WTC11 (cell line): Measurements from ENCODE around the gene ONECUT2. TPM values are rescaled to one million over a fixed set of nuclear protein-coding genes. Genes with fewer than 3 reads are reported as not detected.

ENCODE experiments used
- ATAC-seq: fragments of 200-7000 bp; cut with Tn5 transposase; 2 replicates; pipeline ENCODE4 v1.10.0; 2021; ENCODE audit warnings: mild to moderate bottlenecking, moderate library complexity
- CTCF ChIA-PET: fragments of 300-600 bp; sonication (Branson Sonifier 250); formaldehyde crosslinking; loops from one replicate; lab custom pipeline; 2021; ENCODE audit warnings: antibody characterized with exemption; lab: Charles Lee
- POLR2A ChIA-PET: fragments of 350-600 bp; sonication (Branson Sonifier 250); formaldehyde crosslinking; loops from one replicate; lab custom pipeline; 2021; ENCODE audit warnings: antibody characterized with exemption; lab: Charles Lee
- DNase-seq: peaks from one replicate; pipeline ENCODE4 v3.0.0; 2021; ENCODE audit warnings: low spot score
- H3K27ac Mint-ChIP-seq: 2 replicates; pipeline ENCODE4 v1.8.0; 2021; ENCODE audit warnings: mixed read lengths
- H3K27me3 Mint-ChIP-seq: 2 replicates; pipeline ENCODE4 v1.8.0; 2021; ENCODE audit warnings: low read depth, mild to moderate bottlenecking, moderate library complexity, mixed read lengths
- H3K36me3 Mint-ChIP-seq: 2 replicates; pipeline ENCODE4 v1.8.0; 2021; ENCODE audit warnings: mixed read lengths
- H3K4me1 Mint-ChIP-seq: 2 replicates; pipeline ENCODE4 v1.8.0; 2022; ENCODE audit warnings: mixed read lengths
- H3K4me3 Mint-ChIP-seq: 2 replicates; pipeline ENCODE4 v1.8.0; 2021; ENCODE audit warnings: mild to moderate bottlenecking, moderate library complexity, mixed read lengths
- H3K9me3 Mint-ChIP-seq: 2 replicates; pipeline ENCODE4 v1.8.0; 2021; ENCODE audit warnings: mixed read lengths
- AFF4 ChIP-seq: sonication (generic); formaldehyde crosslinking; IDR thresholded peaks from 2 replicates; pipeline ENCODE4 v1.8.1; 2023; ENCODE audit warnings: mild to moderate bottlenecking, missing genetic modification reagents, borderline replicate concordance
- AR ChIP-seq: fragments of 250-450 bp; sonication (Bioruptor Pico); IDR thresholded peaks from 2 replicates; pipeline ENCODE4 v1.9.0; 2021; ENCODE audit warnings: mild to moderate bottlenecking
- ATF2 ChIP-seq: sonication (generic); formaldehyde crosslinking; IDR thresholded peaks from 2 replicates; pipeline ENCODE4 v1.8.1; 2022; ENCODE audit warnings: low read depth, missing genetic modification reagents, borderline replicate concordance
- CREM ChIP-seq: sonication (generic); formaldehyde crosslinking; IDR thresholded peaks from 2 replicates; pipeline ENCODE4 v1.8.1; 2022; ENCODE audit warnings: mild to moderate bottlenecking, missing genetic modification reagents, moderate library complexity
- CTCF ChIP-seq: fragments of 200-600 bp; IDR thresholded peaks from 2 replicates; pipeline ENCODE4 v1.8.0; 2022; ENCODE audit warnings: antibody characterized with exemption
- EMX1 ChIP-seq: fragments of 250-450 bp; sonication (Bioruptor Pico); IDR thresholded peaks from 2 replicates; pipeline ENCODE4 v1.8.0; 2021; ENCODE audit warnings: mild to moderate bottlenecking
- FOXK1 ChIP-seq: sonication (generic); formaldehyde crosslinking; IDR thresholded peaks from 2 replicates; pipeline ENCODE4 v1.8.0; 2022; ENCODE audit warnings: mild to moderate bottlenecking, moderate library complexity, missing genetic modification reagents
- GTF2I ChIP-seq: fragments of 250-450 bp; sonication (Bioruptor Pico); conservative IDR thresholded peaks from 2 replicates; pipeline ENCODE4 v1.4.0; 2021; ENCODE audit warnings: mild to moderate bottlenecking
- NR1H2 ChIP-seq: sonication (generic); formaldehyde crosslinking; IDR thresholded peaks from 2 replicates; pipeline ENCODE4 v1.9.0; 2021; ENCODE audit warnings: mild to moderate bottlenecking, moderate library complexity, missing genetic modification reagents
- PRDM15 ChIP-seq: sonication (generic); formaldehyde crosslinking; IDR thresholded peaks from 2 replicates; pipeline ENCODE4 v1.8.0; 2022; ENCODE audit warnings: missing genetic modification reagents
- TEAD4 ChIP-seq: sonication (generic); formaldehyde crosslinking; IDR thresholded peaks from 2 replicates; pipeline ENCODE4 v1.8.0; 2022; ENCODE audit warnings: mild to moderate bottlenecking, missing genetic modification reagents
- ZNF219 ChIP-seq: sonication (generic); formaldehyde crosslinking; IDR thresholded peaks from 2 replicates; pipeline ENCODE4 v1.8.0; 2023; ENCODE audit warnings: missing genetic modification reagents, mild to moderate bottlenecking, borderline replicate concordance
- ZNF232 ChIP-seq: sonication (generic); formaldehyde crosslinking; IDR thresholded peaks from 2 replicates; pipeline ENCODE4 v1.8.0; 2022; ENCODE audit warnings: mild to moderate bottlenecking, missing genetic modification reagents
- ZNF317 ChIP-seq: sonication (generic); formaldehyde crosslinking; IDR thresholded peaks from 2 replicates; pipeline ENCODE4 v1.8.1; 2023; ENCODE audit warnings: low read depth, mild to moderate bottlenecking, moderate library complexity, missing genetic modification reagents, borderline replicate concordance
- ZNF396 ChIP-seq: fragments of 250-450 bp; sonication (Bioruptor Pico); IDR thresholded peaks from 2 replicates; pipeline ENCODE4 v1.8.0; 2021; ENCODE audit warnings: mild to moderate bottlenecking, moderate library complexity, borderline replicate concordance
- total RNA-seq: library from RNA; stranded (reverse); gene quantifications from 3 replicates; pipeline ENCODE4 v1.2.3, GENCODE V29; 2021
- TF ChIP-seq, protein P1 (sequence below): fragments of 250-450 bp; sonication (Bioruptor Pico); conservative IDR thresholded peaks from 2 replicates; pipeline ENCODE4 v1.9.0; 2021; ENCODE audit warnings: mild to moderate bottlenecking
- TF ChIP-seq, protein P2 (sequence below): sonication (generic); formaldehyde crosslinking; IDR thresholded peaks from 2 replicates; pipeline ENCODE4 v1.8.1; 2022; ENCODE audit warnings: mild to moderate bottlenecking, moderate library complexity, missing genetic modification reagents

The ONECUT2 gene
- total RNA-seq, 1 experiment from 2014 or later = 0.87 TPM

DNA sequence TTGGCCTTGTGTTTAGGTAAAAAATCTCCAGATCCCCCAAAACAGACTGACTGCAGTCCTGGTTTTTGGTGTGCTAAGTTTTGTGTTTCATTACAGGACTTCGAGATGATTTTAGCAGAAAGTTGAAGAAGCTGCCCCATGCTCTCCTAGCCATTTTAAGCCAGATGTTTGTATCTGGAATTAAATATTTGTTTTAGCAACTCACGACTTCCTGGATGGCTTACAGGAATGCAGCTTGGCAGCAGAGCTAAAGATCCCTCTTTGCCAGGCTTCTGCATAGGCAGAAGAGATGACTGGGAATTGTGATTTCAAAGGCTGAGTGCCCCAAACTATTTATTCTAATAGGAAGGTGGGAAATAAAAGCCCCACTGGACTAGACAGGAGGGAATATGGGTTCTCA, 31.1 kb downstream of the ONECUT2 start:
- H3K27ac Mint-ChIP-seq = no peak overlapping the region
- DNase-seq = no peak

More for the DNA sequence above, 31.1 kb downstream of the ONECUT2 start:
- TF ChIP-seq CTCF (no peak), ZNF396 (no peak), ZNF317 (no peak), GTF2I (no peak), ZNF232 (no peak), EMX1 (CRISPR knock-in tag) (no peak), CREM (CRISPR knock-in tag) (no peak), AFF4 (CRISPR knock-in tag) (no peak), NR1H2 (CRISPR knock-in tag) (no peak), ZNF219 (CRISPR knock-in tag) (no peak), ATF2 (CRISPR knock-in tag) (no peak), AR (CRISPR knock-in tag) (no peak), TEAD4 (CRISPR knock-in tag) (no peak), PRDM15 (CRISPR knock-in tag) (no peak), FOXK1 (CRISPR knock-in tag) (no peak)
- TF ChIP-seq, protein P1, sequence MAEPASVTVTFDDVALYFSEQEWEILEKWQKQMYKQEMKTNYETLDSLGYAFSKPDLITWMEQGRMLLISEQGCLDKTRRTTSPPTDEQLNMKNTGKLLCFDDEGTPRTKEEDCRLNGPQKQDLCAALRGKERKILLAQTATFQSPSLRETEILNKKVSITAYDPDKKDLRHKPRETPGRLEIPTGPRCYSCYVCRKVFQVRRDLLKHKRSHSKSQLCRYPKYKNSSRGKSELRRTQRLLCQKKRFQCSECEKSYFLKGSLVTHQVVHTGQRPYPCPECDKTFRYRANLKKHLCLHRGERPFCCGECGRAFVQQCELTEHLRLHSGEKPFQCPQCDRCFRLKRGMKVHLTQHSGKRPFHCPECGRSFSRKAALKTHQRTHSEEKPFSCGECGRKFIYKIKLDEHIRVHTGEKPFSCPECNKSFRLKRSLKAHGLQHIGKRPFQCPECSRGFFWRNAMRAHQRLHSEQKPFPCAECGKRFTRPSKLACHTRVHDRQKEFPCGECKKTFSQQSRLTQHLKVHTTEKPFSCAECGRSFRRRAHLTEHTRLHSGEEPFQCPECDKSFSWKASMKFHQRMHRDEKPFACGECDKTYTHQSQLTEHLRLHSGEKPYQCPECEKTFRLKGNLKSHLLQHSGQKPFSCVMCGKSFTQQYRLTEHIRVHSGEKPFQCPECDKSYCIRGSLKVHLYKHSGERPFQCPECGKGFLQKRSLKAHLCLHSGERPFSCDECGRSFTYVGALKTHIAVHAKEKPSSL (CRISPR knock-in tag) = no peak
- TF ChIP-seq, protein P2, sequence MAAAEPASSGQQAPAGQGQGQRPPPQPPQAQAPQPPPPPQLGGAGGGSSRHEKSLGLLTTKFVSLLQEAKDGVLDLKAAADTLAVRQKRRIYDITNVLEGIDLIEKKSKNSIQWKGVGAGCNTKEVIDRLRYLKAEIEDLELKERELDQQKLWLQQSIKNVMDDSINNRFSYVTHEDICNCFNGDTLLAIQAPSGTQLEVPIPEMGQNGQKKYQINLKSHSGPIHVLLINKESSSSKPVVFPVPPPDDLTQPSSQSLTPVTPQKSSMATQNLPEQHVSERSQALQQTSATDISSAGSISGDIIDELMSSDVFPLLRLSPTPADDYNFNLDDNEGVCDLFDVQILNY (CRISPR knock-in tag) = no peak
- Mint-ChIP-seq H3K4me1 (0 out of 2 replicates have a peak, but pooled peaks cover 2% of the 10 kb centered on the region), H3K27me3 (no peaks in the 10 kb centered on the region), H3K4me3 (no peak overlapping the region), H3K9me3 (peaks cover under 1% of the 10 kb centered on the region; the same call in 1 of the 2 replicates), H3K36me3 (no peaks in the 10 kb centered on the region)
- CTCF ChIA-PET = interaction anchor here (0.8 to 1.0 kb wide), 4 partner anchors 16 to 261 kb away, joined by 3 read pairs; no protein-coding TSS in a partner anchor
- no peak for ATAC-seq
- POLR2A ChIA-PET = no interaction called here
